Naive thymus-derived CD4-positive, alpha-beta T cell (primary cell): Measurements from ENCODE around the gene OGFOD2. TPM values are rescaled to one million over a fixed set of nuclear protein-coding genes. Genes with fewer than 3 reads are reported as not detected.

ENCODE experiments used
- ATAC-seq: fragments of 150-1000 bp; cut with Tn5 transposase; 2 replicates; pipeline ENCODE4 v1.10.0; 2021; ENCODE audit warnings: mild to moderate bottlenecking, moderate library complexity
- CTCF ChIA-PET: fragments of 350-600 bp; sonication (Branson Sonifier 250); formaldehyde crosslinking; loops from one replicate; lab custom pipeline; 2021; ENCODE audit warnings: antibody characterized with exemption; lab: Charles Lee
- POLR2A ChIA-PET: fragments of 350-600 bp; sonication (Branson Sonifier 250); formaldehyde crosslinking; loops from one replicate; lab custom pipeline; 2021; ENCODE audit warnings: antibody characterized with exemption, inconsistent platforms; lab: Charles Lee
- DNase-seq, 9 donors: peaks; one replicate each; pipeline versions ENCODE4 v3.0.0 to v3.0.0-alpha.2; 2020 to 2022; ENCODE audit warnings: mixed read lengths in 1 of 9
- H3K27ac ChIP-seq: one replicate; pipeline ENCODE4 v1.7.0; 2013; ENCODE audit warnings: mild to moderate bottlenecking, low read depth, low read length, moderate library complexity
- H3K27me3 ChIP-seq, 2 donors: one replicate each; pipeline ENCODE4 v1.7.0; 2013; ENCODE audit warnings: low read length in 2 of 2, mild to moderate bottlenecking in 2 of 2, moderate library complexity in 2 of 2; ENCODE audit not compliant: control insufficient read depth in 2 of 2, insufficient read depth in 2 of 2
- H3K36me3 ChIP-seq, 3 experiments: 1 replicate in 2 of 3; 2 replicates in 1 of 3; pipeline ENCODE4 v1.7.0; 2013; ENCODE audit warnings: low read length in 3 of 3, mild to moderate bottlenecking in 3 of 3, moderate library complexity in 1 of 3; ENCODE audit not compliant: insufficient read depth in 3 of 3, control insufficient read depth in 2 of 3
- H3K4me1 ChIP-seq, 2 donors: one replicate each; pipeline ENCODE4 v1.7.0; 2013; ENCODE audit warnings: low read length in 2 of 2, mild to moderate bottlenecking in 2 of 2, moderate library complexity in 1 of 2; ENCODE audit not compliant: control insufficient read depth in 2 of 2, insufficient read depth in 2 of 2
- H3K4me3 ChIP-seq: 2 replicates; pipeline ENCODE4 v1.7.0; 2013; ENCODE audit warnings: mild to moderate bottlenecking, low read length
- H3K9me3 ChIP-seq, 3 experiments: 1 replicate in 2 of 3; 2 replicates in 1 of 3; pipeline ENCODE4 v1.7.0; 2013; ENCODE audit warnings: low read length in 3 of 3; ENCODE audit not compliant: control insufficient read depth in 2 of 3
- H3K27ac Mint-ChIP-seq, 9 donors: one replicate each; pipeline ENCODE4 v1.8.0; 2020 to 2022; ENCODE audit warnings: mixed read lengths in 9 of 9, mild to moderate bottlenecking in 8 of 9, moderate library complexity in 5 of 9, inconsistent platforms in 2 of 9
- H3K27me3 Mint-ChIP-seq, 5 donors: one replicate each; pipeline ENCODE4 v1.8.0; 2021 to 2022; ENCODE audit warnings: mixed read lengths in 5 of 5, mild to moderate bottlenecking in 1 of 5
- H3K36me3 Mint-ChIP-seq, 5 donors: one replicate each; pipeline ENCODE4 v1.8.0; 2020 to 2022; ENCODE audit warnings: mixed read lengths in 5 of 5, mild to moderate bottlenecking in 3 of 5, inconsistent platforms in 1 of 5
- H3K4me1 Mint-ChIP-seq, 7 donors: one replicate each; pipeline ENCODE4 v1.8.0; 2020 to 2022; ENCODE audit warnings: mixed read lengths in 7 of 7, mild to moderate bottlenecking in 3 of 7, inconsistent platforms in 1 of 7
- H3K4me3 Mint-ChIP-seq, 10 donors: one replicate each; pipeline ENCODE4 v1.8.0; 2020 to 2022; ENCODE audit warnings: mild to moderate bottlenecking in 10 of 10, mixed read lengths in 10 of 10, moderate library complexity in 6 of 10, inconsistent platforms in 2 of 10
- H3K9me3 Mint-ChIP-seq, 11 donors: one replicate each; pipeline ENCODE4 v1.8.0; 2020 to 2022; ENCODE audit warnings: mixed read lengths in 11 of 11, mild to moderate bottlenecking in 4 of 11, inconsistent platforms in 1 of 11, moderate library complexity in 1 of 11
- intact Hi-C, 2 donors: fragments of 100-400 bp; cut with micrococcal nuclease; formaldehyde crosslinking; loops; one replicate each; pipeline ENCODE4 v1.15.1; 2023
- polyA plus RNA-seq, 2 donors: library from polyadenylated mRNA; unstranded; fragments of 300-500 nt; fragmentation: Illumina TruSeq; gene quantifications; one replicate each; pipeline ENCODE4 v1.2.3, GENCODE V29; 2021
- total RNA-seq, 6 experiments: library from RNA in 5 of 6; stranded (reverse) in 5 of 6; gene quantifications; 1 replicate in 5 of 6; 2 replicates in 1 of 6; pipeline ENCODE4 v1.2.3 and lab custom pipeline; 2021 to 2026

OGFOD2 gene
- total and polyA plus RNA-seq, 7 experiments from 2014 or later, result 16.8 to 49.1 (median 21.7) TPM

GRCh38 chr12:122964439-122965257 lies 10.4 kb upstream of the OGFOD2 start:
- no peak for ATAC-seq
- H3K36me3 ChIP-seq, result peaks cover 0 to 6% (median 0%) of the 10 kb centered on the region in 3 experiments
- peaks cover 10 to 15% of the 10 kb centered on the region in 2 donors for H3K4me1 ChIP-seq
- no peak for DNase-seq
- H3K9me3 Mint-ChIP-seq, result peaks cover 0 to 2% (median 0%) of the 10 kb centered on the region in 11 donors
- no peak overlapping the region for H3K27ac ChIP-seq
- no peak overlapping the region for H3K4me3 ChIP-seq
- no peaks in the 10 kb centered on the region for H3K27me3 Mint-ChIP-seq
- H3K27ac Mint-ChIP-seq, result peak overlapping the region; percentile 18 to 80 (median 57)
- peaks cover 5 to 17% (median 12%) of the 10 kb centered on the region in 7 donors for H3K4me1 Mint-ChIP-seq
- CTCF ChIA-PET, result interaction anchor here (0.7 kb wide), 1 partner anchor 100 kb away, joined by 3 read pairs; no protein-coding TSS in a partner anchor
- H3K27me3 ChIP-seq, result no peaks in the 10 kb centered on the region
- H3K4me3 Mint-ChIP-seq, result peak overlapping the region; percentile 63 to 82 (median 72)
- intact Hi-C loops, result loop anchor here in 1 of 2 donors (5.0 to 10.0 kb wide), 2 partner anchors 880 to 1603 kb away; partner anchors contain the start of gene NCOR2
- H3K36me3 Mint-ChIP-seq, result peaks cover 0 to 5% (median 0%) of the 10 kb centered on the region in 5 donors
- POLR2A ChIA-PET, result interaction anchor here (0.8 to 3.0 kb wide), 3 partner anchors 11 to 119 kb away, joined by 3 to 31 read pairs (median 3); partner anchors contain the start of gene OGFOD2
- no peaks in the 10 kb centered on the region for H3K9me3 ChIP-seq

- H3K27ac Mint-ChIP-seq, result peak overlapping the region in 3 of 9 donors; percentile 57 to 80 (median 69)
- ChIA-PET CTCF (no interaction called here), POLR2A (interaction anchor here (0.8 to 3.0 kb wide), 5 partner anchors 10 to 273 kb away, joined by 3 to 31 read pairs (median 3); partner anchors contain the start of gene OGFOD2)
- Histone ChIP-seq H3K27me3 (no peaks in the 10 kb centered on the region), H3K4me3 (no peak overlapping the region), H3K27ac (peak overlapping the region; percentile 67), H3K9me3 (no peaks in the 10 kb centered on the region), H3K36me3 (no peaks in the 10 kb centered on the region), H3K4me1 (peaks cover 10 to 15% of the 10 kb centered on the region in 2 donors)
- H3K9me3 Mint-ChIP-seq, result peaks cover 0 to 2% (median 0%) of the 10 kb centered on the region in 11 donors
- ATAC-seq (no peak), DNase-seq (no peak)
- peaks cover 0 to under 1% (median 0%) of the 10 kb centered on the region in 5 donors for H3K36me3 Mint-ChIP-seq
- intact Hi-C loops, result loop anchor here in 1 of 2 donors (5.0 to 10.0 kb wide), 2 partner anchors 881 to 1602 kb away; partner anchors contain the start of gene NCOR2
- H3K27me3 Mint-ChIP-seq, result no peaks in the 10 kb centered on the region
- peak overlapping the region in 7 of 10 donors; percentile 37 to 79 (median 73) for H3K4me3 Mint-ChIP-seq
- peaks cover 5 to 17% (median 12%) of the 10 kb centered on the region in 7 donors for H3K4me1 Mint-ChIP-seq
These were observed 9.7 kb upstream of the OGFOD2 start for GRCh38 chr12:122965321-122965751.

- H3K27ac ChIP-seq, result peak within 1 kb of the TSS; percentile 67
- DNase-seq, result peak; percentile 78 to 95 (median 85)
- H3K4me1 ChIP-seq, result peaks cover 10 to 15% of the 10 kb centered on the region in 2 donors
- ATAC-seq, result peak; percentile 99
- Mint-ChIP-seq H3K9me3 (peaks cover 0 to 2% (median 0%) of the 10 kb centered on the region in 11 donors), H3K27ac (peak within 1 kb of the TSS in 8 of 9 donors; percentile 22 to 90 (median 70)), H3K4me1 (peaks cover 5 to 20% (median 12%) of the 10 kb centered on the region in 7 donors), H3K36me3 (no peaks in the 10 kb centered on the region), H3K4me3 (peak within 1 kb of the TSS; percentile 47 to 84 (median 76)), H3K27me3 (no peaks in the 10 kb centered on the region)
- peak within 1 kb of the TSS; percentile 80 for H3K4me3 ChIP-seq
- POLR2A ChIA-PET, result interaction anchor here (0.6 to 3.0 kb wide), 10 partner anchors 9 to 847 kb away, joined by 3 to 31 read pairs (median 4); partner anchors contain the start of genes ARL6IP4, MPHOSPH9, MTRFR and OGFOD2
- intact Hi-C loops, result loop anchor here (1.0 to 10.0 kb wide), 8 partner anchors 8 to 1601 kb away; partner anchors contain the start of genes ARL6IP4 (in 1 of the 2), MPHOSPH9 (in 1 of the 2), MTRFR (in 1 of the 2) and NCOR2 (in 1 of the 2)
- no peaks in the 10 kb centered on the region for H3K27me3 ChIP-seq
- H3K36me3 ChIP-seq, result no peaks in the 10 kb centered on the region
- CTCF ChIA-PET, result no interaction called here
- no peaks in the 10 kb centered on the region for H3K9me3 ChIP-seq
These were observed 8.9 kb upstream of the OGFOD2 start, which contains the start of gene ABCB9 for GRCh38 chr12:122965851-122966742. Gene ABCB9, minus strand, starts transcription at chr12:122966463. Its CDS starts 6,228 bp downstream, at chr12:122960235.

GRCh38 chr12:122966743-122967550 lies 8.1 kb upstream of the OGFOD2 start:
- no peaks in the 10 kb centered on the region for H3K36me3 ChIP-seq
- Mint-ChIP-seq H3K27ac (peak overlapping the region in 8 of 9 donors; percentile 5 to 90 (median 70)), H3K36me3 (no peaks in the 10 kb centered on the region), H3K4me3 (peak overlapping the region; percentile 15 to 75 (median 54)), H3K4me1 (peaks cover 5 to 20% (median 12%) of the 10 kb centered on the region in 7 donors), H3K9me3 (peaks cover 0 to 2% (median 0%) of the 10 kb centered on the region in 11 donors), H3K27me3 (no peaks in the 10 kb centered on the region)
- H3K27ac ChIP-seq, result peak overlapping the region; percentile 57
- intact Hi-C loops, result loop anchor here (1.0 to 10.0 kb wide), 8 partner anchors 7 to 1600 kb away; partner anchors contain the start of genes ARL6IP4 (in 1 of the 2), MPHOSPH9 (in 1 of the 2), MTRFR (in 1 of the 2) and NCOR2 (in 1 of the 2)
- H3K4me1 ChIP-seq, result peaks cover 10 to 15% of the 10 kb centered on the region in 2 donors
- ChIA-PET CTCF (no interaction called here), POLR2A (interaction anchor here (0.6 to 3.0 kb wide), 12 partner anchors 8 to 848 kb away, joined by 3 to 31 read pairs (median 4); partner anchors contain the start of genes ARL6IP4, MPHOSPH9, MTRFR and OGFOD2)
- DNase-seq, result no peak
- H3K9me3 ChIP-seq, result no peaks in the 10 kb centered on the region
- H3K4me3 ChIP-seq, result no peak overlapping the region
- no peaks in the 10 kb centered on the region for H3K27me3 ChIP-seq
- no peak for ATAC-seq

GRCh38 chr12:122968104-122968503 lies 6.9 kb upstream of the OGFOD2 start:
- Mint-ChIP-seq H3K27ac (peak overlapping the region in 3 of 9 donors; percentile 22 to 65 (median 53)), H3K27me3 (no peaks in the 10 kb centered on the region), H3K4me3 (no peak overlapping the region), H3K9me3 (peaks cover 0 to 2% (median 0%) of the 10 kb centered on the region in 11 donors), H3K4me1 (peaks cover 5 to 20% (median 12%) of the 10 kb centered on the region in 7 donors), H3K36me3 (no peaks in the 10 kb centered on the region)
- no peak overlapping the region for H3K27ac ChIP-seq
- no peaks in the 10 kb centered on the region for H3K27me3 ChIP-seq
- ATAC-seq, result no peak
- intact Hi-C loops, result loop anchor here in 1 of 2 donors (5.0 to 10.0 kb wide), 2 partner anchors 883 to 1599 kb away; partner anchors contain the start of gene NCOR2
- ChIA-PET CTCF (interaction anchor here (0.7 to 1.2 kb wide), 2 partner anchors 255 to 1191 kb away, joined by 4 to 6 read pairs; no protein-coding TSS in a partner anchor), POLR2A (interaction anchor here (0.8 to 1.1 kb wide), 3 partner anchors 106 to 205 kb away, joined by 3 read pairs; no protein-coding TSS in a partner anchor)
- H3K4me3 ChIP-seq, result no peak overlapping the region
- H3K9me3 ChIP-seq, result no peaks in the 10 kb centered on the region
- H3K36me3 ChIP-seq, result no peaks in the 10 kb centered on the region
- H3K4me1 ChIP-seq, result peaks cover 10 to 15% of the 10 kb centered on the region in 2 donors
- no peak for DNase-seq
